Keratinocyte (primary cell): Measurements from ENCODE around the gene LGALS7. TPM values are rescaled to one million over a fixed set of nuclear protein-coding genes. Genes with fewer than 3 reads are reported as not detected.

Experiments
- DNase-seq: peaks from one replicate; pipeline ENCODE4 v3.0.0-alpha.2; 2011; ENCODE audit warnings: low read depth, missing footprints, low spot score
- FAIRE-seq: peaks from 2 replicates; lab custom pipeline; 2011; peaks lifted over from hg19 to GRCh38; lab: Jason Lieb, UNC
- H2AFZ ChIP-seq: 2 replicates; pipeline ENCODE4 v1.6.0; 2012; ENCODE audit warnings: low read length, control low read depth, inconsistent platforms; ENCODE audit not compliant: control insufficient read depth
- H3K27ac ChIP-seq: 2 replicates; pipeline ENCODE4 v1.5.1; 2011; ENCODE audit warnings: low read length; ENCODE audit not compliant: control insufficient read depth, insufficient read depth
- H3K27me3 ChIP-seq: 3 replicates; pipeline ENCODE4 v1.6.0; 2011; ENCODE audit warnings: low read length; ENCODE audit not compliant: control insufficient read depth, insufficient read depth; ENCODE audit errors: extremely low read depth
- H3K36me3 ChIP-seq, 2 experiments: 2 replicates in 1 of 2; 3 replicates in 1 of 2; pipeline ENCODE4 v1.5.1; 2011; ENCODE audit warnings: low read length in 2 of 2, mild to moderate bottlenecking in 1 of 2; ENCODE audit not compliant: control insufficient read depth in 2 of 2, insufficient read depth in 2 of 2; ENCODE audit errors: extremely low read depth in 1 of 2
- H3K4me1 ChIP-seq: 3 replicates; pipeline ENCODE4 v1.5.1; 2011; ENCODE audit warnings: low read length; ENCODE audit not compliant: control insufficient read depth, insufficient read depth; ENCODE audit errors: extremely low read depth
- H3K4me2 ChIP-seq: 3 replicates; pipeline ENCODE4 v1.6.0; 2011; ENCODE audit warnings: low read depth, low read length; ENCODE audit not compliant: control insufficient read depth, insufficient read depth; ENCODE audit errors: extremely low read depth
- H3K4me3 ChIP-seq, 3 experiments: fragments of 200-600 bp in 1 of 3; sonication (generic) in 1 of 3; 2 replicates in 2 of 3; 3 replicates in 1 of 3; pipeline ENCODE4 v1.5.1; 2011 to 2016; ENCODE audit warnings: low read length in 3 of 3, mild to moderate bottlenecking in 3 of 3, control low read depth in 2 of 3, inconsistent platforms in 1 of 3, low read depth in 1 of 3, mixed read lengths in 1 of 3, mixed run types in 1 of 3, moderate library complexity in 1 of 3; ENCODE audit not compliant: control insufficient read depth in 2 of 3, insufficient read depth in 2 of 3; ENCODE audit errors: extremely low read depth in 1 of 3
- H3K79me2 ChIP-seq: 2 replicates; pipeline ENCODE4 v1.6.0; 2012; ENCODE audit warnings: low read length; ENCODE audit not compliant: control insufficient read depth, insufficient read depth
- H3K9ac ChIP-seq: 3 replicates; pipeline ENCODE4 v1.6.0; 2011; ENCODE audit warnings: low read length; ENCODE audit not compliant: control insufficient read depth, insufficient read depth; ENCODE audit errors: extremely low read depth
- H3K9me1 ChIP-seq: 3 replicates; pipeline ENCODE4 v1.6.0; 2011; ENCODE audit warnings: low read length; ENCODE audit not compliant: control insufficient read depth, insufficient read depth; ENCODE audit errors: extremely low read depth
- H3K9me3 ChIP-seq: 2 replicates; pipeline ENCODE4 v1.5.1; 2012; ENCODE audit warnings: low read depth, low read length; ENCODE audit not compliant: control insufficient read depth
- H4K20me1 ChIP-seq: 3 replicates; pipeline ENCODE4 v1.6.0; 2011; ENCODE audit warnings: low read length; ENCODE audit not compliant: control insufficient read depth, insufficient read depth; ENCODE audit errors: extremely low read depth
- CTCF ChIP-seq, 3 experiments: IDR thresholded peaks in 1 of 3; conservative IDR thresholded peaks in 1 of 3; optimal IDR thresholded peaks in 1 of 3; 2 replicates in 2 of 3; 3 replicates in 1 of 3; pipeline versions ENCODE3 to v1.5.1; 2011; ENCODE audit warnings: low read length in 3 of 3, mild to moderate bottlenecking in 3 of 3, moderate library complexity in 2 of 3, control low read depth in 1 of 3, inconsistent platforms in 1 of 3; ENCODE audit not compliant: insufficient read depth in 2 of 3; ENCODE audit errors: extremely low read depth in 1 of 3
- EZH2 ChIP-seq: IDR thresholded peaks from one replicate; pipeline ENCODE4 v1.6.1; 2012; ENCODE audit warnings: inconsistent platforms, mild to moderate bottlenecking, low read length, moderate library complexity
- dilution Hi-C: fragments of 300-500 bp; cut with MboI; formaldehyde crosslinking; loops from one replicate; pipeline ENCODE4 v1.7.0; 2020; ENCODE audit warnings: low sequenced_read_pairs; ENCODE audit not compliant: extremely low pct_ligation_motif_present
- polyA plus RNA-seq, 5 experiments: library from polyadenylated mRNA; depleted of rRNA in 3 of 5; stranded (reverse) in 3 of 5; stranded (forward) in 1 of 5; unstranded in 1 of 5; fragments of >200 nt; gene quantifications; 1 replicate in 1 of 5; 2 replicates in 3 of 5; 3 replicates in 1 of 5; pipeline versions ENCODE4 v1.2.1 to v1.2.3, GENCODE V29; 2011 to 2012; ENCODE audit warnings: missing spikeins in 2 of 5, low read depth in 1 of 5, low replicate concordance in 1 of 5

LGALS7 gene
- polyA plus RNA-seq, 1 donor (not counting 4 experiments of a cell fraction or from before 2014, with no cell fraction given): 9.1 TPM

DNA sequence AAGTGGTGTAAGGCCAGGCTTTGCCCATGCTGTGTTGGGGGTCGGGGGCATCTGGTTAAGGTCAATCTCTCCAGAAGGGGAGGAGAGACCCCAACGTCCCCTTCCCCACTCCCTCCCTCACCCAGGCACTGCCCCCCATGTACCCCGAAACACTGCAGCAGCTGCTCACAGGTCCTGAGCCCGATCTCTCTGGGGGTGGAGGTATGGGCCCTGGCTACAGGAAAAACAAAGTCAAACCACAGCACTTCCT is 39.2 kb downstream of the LGALS7 start:
- Histone ChIP-seq H3K36me3 (peaks cover 7 to 23% of the 10 kb centered on the region in 2 experiments), H3K9ac (peak overlapping the region; percentile 3), H3K9me1 (peaks cover 3% of the 10 kb centered on the region), H3K4me2 (peak overlapping the region; percentile 16), H2AFZ (no peak overlapping the region), H3K9me3 (no peaks in the 10 kb centered on the region), H3K79me2 (no peaks in the 10 kb centered on the region), H3K4me3 (no peak overlapping the region), H3K27me3 (no peaks in the 10 kb centered on the region), H3K4me1 (peaks cover 24% of the 10 kb centered on the region), H4K20me1 (no peaks in the 10 kb centered on the region), H3K27ac (peak overlapping the region; percentile 48)
- no peak for FAIRE-seq
- dilution Hi-C loops: no loop called here
- TF ChIP-seq EZH2: no peak
- TF ChIP-seq CTCF (optimal IDR thresholded peaks at IDR 0.05 in 1 of 3, IDR thresholded peaks at IDR 0.05 in 1 of 3, conservative IDR thresholded peaks at IDR 0.05 in 1 of 3; ENCODE audit: extremely low read depth in 1 of 3, insufficient read depth in 2 of 3, low read length in 3 of 3): no peak
- no peak for DNase-seq

- Histone ChIP-seq H2AFZ (no peak overlapping the region), H3K27me3 (no peaks in the 10 kb centered on the region), H3K4me2 (peak overlapping the region; percentile 16), H3K27ac (peak overlapping the region; percentile 48), H3K9me3 (no peaks in the 10 kb centered on the region), H3K79me2 (no peaks in the 10 kb centered on the region), H3K36me3 (peaks cover 7 to 25% of the 10 kb centered on the region in 2 experiments), H3K9me1 (peaks cover 3% of the 10 kb centered on the region), H3K4me1 (peaks cover 22% of the 10 kb centered on the region), H4K20me1 (no peaks in the 10 kb centered on the region), H3K9ac (peak overlapping the region; percentile 4), H3K4me3 (no peak overlapping the region)
- DNase-seq (no peak), FAIRE-seq (peak; percentile 71)
- TF ChIP-seq EZH2 (no peak), CTCF (optimal IDR thresholded peaks at IDR 0.05 in 1 of 3, IDR thresholded peaks at IDR 0.05 in 1 of 3, conservative IDR thresholded peaks at IDR 0.05 in 1 of 3; ENCODE audit: extremely low read depth in 1 of 3, insufficient read depth in 2 of 3, low read length in 3 of 3) (no peak)
- dilution Hi-C loops: no loop called here
Measured at GRCh38 chr19:38733493-38734175, 39.7 kb downstream of the LGALS7 start.
